NCI-H1417 treated with DMSO at 0.1 percent for 48 hours (cell line): ENCODE data around the gene AMD1.

Experiments
- DNase-seq: peaks from one replicate; lab custom pipeline; 2025; lab: John Stamatoyannopoulos, UW

AMD1 gene

GRCh38 chr6:110938171-110938570 is 63.6 kb downstream of the AMD1 start:
- DNase-seq: no peak

GRCh38 chr6:110939429-110940200 is 65.0 kb downstream of the AMD1 start:
- DNase-seq: no peak

GRCh38 chr6:110944681-110945151 is 70.1 kb downstream of the AMD1 start:
- DNase-seq: no peak
